ENCODE data around the gene CCL1.

- TF ChIP-seq CTCF (IDR thresholded peaks at IDR 0.05) = no peak
- TF ChIP-seq POLR2AphosphoS5 (IDR thresholded peaks at IDR 0.05) = no peak
- no peak for TF ChIP-seq POLR2A (IDR thresholded peaks at IDR 0.05)
These were observed 28.2 kb upstream of the CCL1 start for GRCh38 chr17:34391241-34391640.
